GM21526 (cell line): ENCODE data around the gene NXPH1.

Source experiments
- ATAC-seq: cut with Tn5 transposase; IDR thresholded peaks from one replicate; pipeline ENCODE4 v1.9.1; 2021; ENCODE audit warnings: moderate library complexity; ENCODE audit not compliant: unreplicated experiment, low FRiP score

NXPH1 gene

DNA sequence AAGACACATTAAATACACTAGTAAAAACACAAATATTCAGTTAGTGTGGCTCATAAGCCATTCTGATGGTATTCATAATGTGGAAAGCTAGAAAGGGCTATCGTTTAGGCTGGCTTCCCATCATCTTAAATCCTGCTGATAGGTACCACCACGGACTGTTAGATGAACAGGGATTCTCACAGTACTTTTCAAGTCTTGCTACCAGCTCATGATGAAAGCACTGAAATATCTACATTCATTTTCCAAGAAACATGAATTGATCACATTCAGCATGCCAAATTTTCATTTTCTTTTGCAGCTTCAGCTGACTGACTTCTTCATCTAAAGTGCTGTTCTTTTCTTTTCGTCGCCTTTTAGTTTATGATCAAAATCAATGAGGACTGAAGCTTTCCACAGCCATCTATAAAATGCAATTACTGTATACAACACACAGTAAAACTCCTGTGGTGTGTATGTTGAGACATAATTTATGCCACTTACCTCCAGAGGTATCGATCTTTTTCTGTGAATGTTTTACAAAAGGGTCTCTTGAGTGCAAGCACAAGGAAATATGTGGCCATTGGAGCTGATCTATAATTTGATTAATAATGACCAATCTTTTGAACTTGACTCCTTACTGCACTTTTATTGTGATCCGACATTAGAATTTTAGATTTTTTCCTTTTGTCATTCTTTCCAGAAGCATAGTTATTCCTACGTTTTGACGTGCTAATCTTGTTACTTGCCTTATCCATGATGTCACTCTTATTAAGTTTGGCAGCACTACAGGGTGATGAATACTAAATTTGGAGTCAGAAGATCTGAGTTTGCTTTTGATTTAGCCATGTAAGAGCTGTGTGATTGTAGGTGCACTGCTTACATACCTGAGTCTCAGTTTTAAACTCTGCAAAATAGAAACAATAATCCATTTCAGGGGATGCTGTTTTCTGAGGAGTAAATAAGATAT is 58.4 kb downstream of the NXPH1 start:
- no peak for ATAC-seq

DNA sequence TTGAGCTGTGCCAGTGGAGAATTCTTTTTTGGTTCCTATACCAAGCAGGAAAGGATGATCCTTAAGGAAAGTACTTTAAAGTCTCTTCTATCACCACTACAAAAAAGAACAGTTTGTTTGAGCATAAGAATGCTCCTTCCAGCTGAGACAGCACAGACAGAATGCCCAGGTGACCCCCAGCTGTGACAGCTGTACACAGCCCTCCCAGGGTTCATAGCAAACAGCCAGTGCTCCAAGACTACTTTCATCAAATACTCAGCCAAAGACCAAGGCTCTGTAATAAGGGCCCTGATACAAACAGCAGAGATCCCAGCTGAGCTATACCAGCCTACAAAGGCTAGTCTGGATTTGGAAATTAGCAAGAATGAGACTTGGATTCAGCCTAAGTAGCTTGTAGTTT is 65.7 kb downstream of the NXPH1 start:
- ATAC-seq, result no peak

DNA sequence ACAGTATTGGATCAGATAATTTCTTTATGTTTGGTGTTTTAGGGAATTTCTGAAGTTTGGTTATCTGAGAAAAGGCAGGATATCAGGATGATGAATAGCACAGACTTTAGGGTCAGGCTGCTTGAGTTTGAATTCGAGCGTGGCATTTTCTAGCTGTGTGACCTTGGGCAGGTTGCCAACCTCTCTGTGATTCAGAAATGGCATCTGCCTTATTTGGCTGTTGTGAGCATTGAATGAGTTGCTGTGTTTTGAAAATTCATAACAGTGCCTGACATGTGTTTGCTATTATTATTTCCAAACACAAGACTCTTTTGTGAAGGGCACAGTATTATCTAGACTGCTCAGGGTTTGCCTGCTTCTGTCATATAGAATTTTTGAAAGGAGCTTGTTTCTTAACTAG is 66.9 kb downstream of the NXPH1 start:
- ATAC-seq, result no peak

DNA sequence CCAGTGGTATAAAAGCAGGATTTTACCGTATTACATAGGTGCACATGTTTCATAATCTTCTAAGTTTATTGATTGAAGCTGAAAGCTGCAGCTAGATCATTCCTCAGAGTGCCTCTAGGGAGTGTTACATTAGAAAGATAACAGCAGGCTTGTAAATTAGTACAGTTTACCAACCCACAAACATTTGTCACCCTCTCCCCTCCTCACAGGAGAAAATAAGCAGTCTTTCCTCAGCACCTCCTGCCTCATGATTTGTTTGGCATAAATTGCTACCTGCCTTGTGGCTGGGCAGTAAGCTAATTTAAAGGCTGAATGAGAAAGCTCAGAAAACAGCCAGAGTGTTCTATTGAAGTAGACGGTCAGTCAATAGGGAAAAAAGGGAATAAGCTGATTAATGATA is 74.2 kb downstream of the NXPH1 start:
- ATAC-seq, result no peak

DNA sequence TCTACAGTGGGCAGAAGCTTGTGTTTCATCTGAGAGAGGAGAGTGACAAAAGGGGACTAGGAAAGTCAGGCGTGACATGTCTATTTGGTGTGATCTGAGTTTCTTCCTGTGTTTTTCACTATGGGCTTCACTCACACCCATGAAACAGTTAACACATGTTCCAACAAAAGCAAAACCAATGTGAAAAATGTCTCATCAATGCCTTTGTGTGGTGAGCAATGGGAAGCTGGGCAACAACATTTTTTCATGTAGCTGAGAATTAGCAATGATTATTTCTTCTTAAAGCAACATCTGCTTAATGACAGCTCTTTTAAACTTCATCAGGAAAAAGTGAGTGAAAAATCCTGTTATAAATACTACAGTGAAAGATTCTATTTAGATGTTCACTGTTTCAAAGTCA is 76.2 kb downstream of the NXPH1 start:
- no peak for ATAC-seq

DNA sequence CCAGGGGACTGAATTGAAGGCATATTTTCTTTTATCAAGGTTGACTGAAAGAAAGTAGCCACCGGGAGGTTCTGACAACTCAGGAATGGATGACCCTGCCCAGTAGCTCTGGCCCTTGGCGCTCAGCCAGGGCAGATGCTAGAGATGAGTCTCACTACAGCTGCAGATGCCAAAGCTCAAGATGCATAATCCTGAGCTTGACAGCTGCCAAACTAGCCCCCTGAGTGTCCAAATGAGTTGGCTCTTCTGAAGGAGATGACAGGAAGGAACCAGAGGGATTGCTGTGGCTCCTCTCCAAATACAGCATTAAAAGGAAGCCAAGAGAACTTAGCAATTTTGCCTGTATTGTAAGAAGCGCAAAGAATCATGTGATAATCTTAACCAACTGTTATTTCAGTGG is 78.4 kb downstream of the NXPH1 start:
- no peak for ATAC-seq

DNA sequence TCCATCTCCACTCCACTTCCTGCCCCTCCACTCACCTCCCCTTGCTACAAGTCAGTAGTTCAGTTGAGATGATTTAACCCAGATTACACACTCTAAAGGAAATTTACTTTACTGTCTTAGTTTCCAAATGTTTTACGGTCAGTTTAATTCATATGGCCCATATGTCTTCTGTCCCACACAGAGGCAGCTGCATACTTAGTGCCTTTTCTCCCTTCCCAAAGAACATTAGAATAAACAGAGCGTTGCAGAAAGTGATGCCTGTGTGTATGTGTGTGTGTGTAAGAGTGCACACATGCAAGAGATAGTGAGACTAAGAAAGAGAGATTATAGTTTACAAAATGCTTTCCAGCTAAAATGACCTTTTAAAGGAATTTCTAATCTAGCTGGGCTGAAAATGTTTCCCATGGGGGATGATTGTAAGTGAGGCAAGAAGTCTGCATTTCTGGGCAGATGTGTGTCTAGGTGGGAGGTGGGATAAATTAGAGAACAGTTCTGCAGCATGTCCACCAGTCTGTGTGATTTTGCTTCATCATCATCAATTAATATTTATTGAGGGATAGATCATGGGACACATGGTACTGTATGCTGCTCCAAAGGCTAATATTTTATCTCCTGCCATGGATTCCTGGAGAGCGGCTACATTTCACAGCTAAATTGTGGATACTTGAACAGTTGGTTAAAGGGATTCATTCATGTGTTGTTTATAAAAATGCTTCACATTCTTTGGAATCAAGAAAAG is 81.5 kb downstream of the NXPH1 start:
- no peak for ATAC-seq

DNA sequence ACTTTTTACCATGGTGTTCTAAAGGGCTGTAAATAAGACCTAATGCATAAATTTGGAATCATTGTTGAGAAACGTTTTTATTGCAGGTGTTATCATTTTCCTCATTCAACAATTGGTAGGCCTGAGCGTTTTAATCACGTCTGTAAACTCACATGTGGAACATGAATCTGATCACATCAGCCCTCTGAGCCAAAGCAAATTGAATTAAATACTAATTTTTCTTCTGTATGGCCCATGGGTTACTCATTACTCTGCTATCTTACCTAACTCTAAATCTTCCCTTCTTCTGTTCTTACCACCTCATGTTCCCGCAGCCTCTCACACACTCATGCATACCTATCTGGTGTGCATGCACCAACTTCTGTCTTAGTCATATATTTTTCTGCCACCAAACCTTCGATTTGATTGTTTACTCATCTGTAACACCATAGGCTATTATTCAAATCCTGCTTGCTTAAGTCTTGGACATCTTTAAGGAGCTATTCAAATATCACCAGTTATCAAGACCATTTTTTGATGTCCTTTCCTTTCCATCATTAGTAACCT is 82.3 kb downstream of the NXPH1 start:
- ATAC-seq, result no peak

DNA sequence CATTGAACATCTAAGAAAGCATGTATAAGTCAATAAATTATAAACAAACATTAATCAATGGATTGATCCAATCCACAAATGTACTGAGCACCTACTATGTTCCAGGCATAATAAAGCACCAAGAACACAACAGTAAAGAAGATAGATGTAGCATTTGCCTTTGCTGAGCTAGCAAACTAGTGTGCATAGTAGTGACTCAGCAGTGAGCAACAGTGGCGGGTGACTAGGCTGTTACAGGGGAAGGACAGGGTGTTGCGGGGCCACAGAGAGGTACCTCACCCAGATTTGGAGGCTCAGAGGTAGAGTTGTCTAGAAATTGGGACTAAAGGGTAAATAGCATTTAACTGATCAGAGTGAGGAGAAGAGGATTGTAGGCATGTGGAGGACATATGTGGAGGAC is 83.6 kb downstream of the NXPH1 start:
- ATAC-seq, result no peak

DNA sequence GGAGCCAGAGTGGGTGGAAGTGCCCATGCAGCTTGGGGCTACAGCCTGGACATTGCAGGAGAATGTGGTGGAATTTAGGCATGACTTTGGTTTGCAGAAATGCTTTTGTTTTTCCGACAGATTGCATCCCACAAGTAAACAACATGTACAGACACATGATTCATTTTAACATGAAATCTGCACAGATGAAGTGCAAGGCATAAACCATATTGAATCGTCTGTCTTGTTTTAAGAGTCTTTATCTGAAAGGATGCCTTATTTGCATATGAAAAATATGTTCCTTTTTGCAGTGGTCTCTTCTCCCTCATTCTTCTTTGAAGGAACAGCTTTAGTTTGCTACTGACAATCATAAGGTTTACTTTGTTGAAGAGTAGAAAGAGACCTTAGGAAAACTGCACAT is 94.9 kb downstream of the NXPH1 start:
- ATAC-seq, result no peak

DNA sequence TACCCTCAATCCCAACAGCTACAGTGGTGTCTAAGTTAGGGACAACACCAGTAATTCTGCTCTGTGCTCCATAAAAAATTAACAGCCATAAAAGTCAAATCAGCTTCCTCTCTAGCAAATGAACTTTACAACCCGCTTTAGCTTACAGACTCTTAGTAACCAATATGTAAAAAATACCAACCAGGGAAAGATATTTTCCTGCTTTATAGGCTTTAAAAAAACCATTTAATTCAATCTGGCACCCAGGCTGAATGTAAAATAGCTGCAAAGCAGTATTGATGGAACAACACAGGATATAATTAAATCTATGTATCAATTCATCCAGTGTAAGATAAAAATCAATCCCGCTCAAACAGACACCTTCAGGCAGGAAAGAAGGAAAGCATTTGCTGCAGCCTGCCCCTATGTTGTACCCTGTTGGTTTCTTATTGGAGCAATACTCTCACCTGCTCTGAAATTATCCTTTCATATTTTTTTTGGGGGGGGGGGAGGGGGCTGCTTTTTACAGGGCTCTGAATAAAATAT is 98.6 kb downstream of the NXPH1 start:
- ATAC-seq, result no peak

DNA sequence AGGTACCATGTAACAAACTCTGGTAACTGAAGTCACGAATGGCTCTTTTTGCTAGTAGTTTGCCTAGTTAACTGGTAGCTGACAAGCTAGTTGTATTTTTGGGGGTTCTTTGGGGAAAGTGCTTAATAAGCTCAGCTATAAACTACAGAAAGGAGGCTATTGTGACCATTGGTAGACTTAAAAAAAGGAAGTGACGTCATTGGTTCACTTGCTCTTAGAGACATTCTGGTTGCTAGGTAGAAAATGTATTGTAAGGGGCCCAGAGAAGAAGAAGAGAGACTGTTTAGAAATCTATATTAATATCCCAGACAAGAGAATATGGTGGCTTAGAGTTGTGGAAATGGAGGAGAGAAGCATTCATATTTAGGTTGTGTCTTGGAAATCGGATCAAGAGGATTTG is 103.0 kb downstream of the NXPH1 start:
- peak; percentile 85 for ATAC-seq

DNA sequence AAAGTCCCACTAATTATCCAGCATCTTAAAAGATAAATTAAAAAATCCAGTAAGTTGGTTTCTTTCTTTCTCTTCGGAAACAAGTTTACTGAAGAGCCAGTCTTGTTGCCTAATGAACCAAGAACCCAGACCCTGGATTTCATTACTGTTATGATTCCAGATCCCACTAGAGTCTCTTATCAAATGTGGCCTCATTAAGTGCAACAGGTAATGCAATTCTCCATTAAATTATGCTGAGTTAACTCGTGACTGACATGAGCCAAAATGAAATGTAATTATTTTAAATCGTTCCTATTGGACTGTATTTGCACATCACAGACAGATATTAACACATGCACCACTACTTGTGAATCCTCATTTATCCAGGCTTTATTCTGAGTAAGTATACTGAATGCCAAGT is 115.6 kb downstream of the NXPH1 start:
- ATAC-seq, result no peak

DNA sequence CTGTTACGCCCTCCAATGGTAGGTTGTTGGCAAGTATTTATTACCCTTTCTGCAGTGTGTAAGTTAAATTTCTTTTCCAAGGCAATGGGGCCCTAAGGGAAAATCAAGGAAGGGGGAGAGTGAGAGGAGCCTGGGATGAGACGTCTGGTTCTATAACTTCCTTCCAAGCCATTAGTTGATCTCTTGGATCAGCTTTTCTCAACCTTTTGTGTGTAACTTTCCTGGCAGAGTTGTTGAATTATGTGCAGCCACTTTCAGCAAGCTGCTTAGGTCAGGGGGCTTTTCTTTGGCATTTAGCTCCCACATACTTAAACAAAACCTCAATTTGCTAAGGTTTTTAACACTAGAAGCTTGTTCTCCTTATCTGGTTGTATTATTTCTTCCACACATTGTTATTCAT is 127.1 kb downstream of the NXPH1 start:
- no peak for ATAC-seq

DNA sequence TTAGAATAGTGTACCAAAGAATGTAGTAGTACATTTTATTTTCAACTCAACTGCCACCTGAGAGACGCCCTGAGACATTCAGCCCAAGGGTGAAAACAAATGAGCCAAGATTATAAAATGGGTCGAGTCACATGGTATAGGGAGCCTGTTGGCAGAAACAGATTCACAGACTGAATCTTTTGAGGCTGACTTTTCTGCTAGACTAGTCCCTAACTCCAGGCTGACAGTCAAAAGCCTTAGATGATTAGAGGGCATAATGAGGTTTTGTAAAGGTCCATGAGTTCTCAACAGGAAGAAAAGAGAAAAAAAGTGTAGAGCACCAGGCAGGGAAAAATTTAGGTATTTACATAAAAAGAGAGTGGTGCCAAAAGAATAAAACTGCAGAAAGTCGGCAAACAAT is 128.0 kb downstream of the NXPH1 start:
- ATAC-seq, result no peak

DNA sequence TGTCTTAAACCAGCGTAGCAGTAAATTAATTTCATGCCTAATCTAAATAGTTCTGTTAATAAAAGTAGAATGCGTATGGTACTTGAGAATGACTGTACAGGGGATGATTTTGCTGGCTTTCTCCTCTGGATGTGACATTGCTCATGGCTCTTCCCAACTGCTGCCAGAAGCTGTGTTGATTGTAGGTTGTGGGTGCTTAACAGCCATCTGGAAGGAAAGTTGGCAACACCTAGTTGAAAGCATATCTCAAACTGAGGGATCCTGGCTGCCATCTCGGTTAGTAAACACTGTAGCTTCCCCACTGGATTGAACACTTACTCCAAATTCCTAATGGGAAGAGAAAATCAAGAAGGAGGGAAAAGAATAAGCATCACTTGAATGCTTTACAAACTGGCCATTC is 130.9 kb downstream of the NXPH1 start:
- no peak for ATAC-seq

DNA sequence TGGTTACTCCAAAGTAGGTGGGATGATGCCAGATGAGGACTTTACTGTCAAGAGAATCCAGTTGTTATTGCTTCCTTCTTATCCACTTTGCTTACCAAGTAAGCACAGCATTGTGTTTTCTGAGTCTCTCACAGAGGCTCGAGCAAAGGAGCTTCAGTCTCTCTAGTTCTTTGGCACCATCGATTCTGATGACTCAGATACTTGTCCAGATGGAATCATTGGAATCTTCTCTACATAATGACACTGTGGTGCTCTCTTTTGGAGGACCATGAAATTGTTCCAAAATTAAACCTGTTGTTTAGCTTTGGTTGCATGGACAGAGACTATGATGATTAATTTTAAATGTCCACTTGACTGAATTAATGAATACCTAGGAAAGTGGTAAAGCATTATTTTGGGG is 132.6 kb downstream of the NXPH1 start:
- ATAC-seq, result no peak

DNA sequence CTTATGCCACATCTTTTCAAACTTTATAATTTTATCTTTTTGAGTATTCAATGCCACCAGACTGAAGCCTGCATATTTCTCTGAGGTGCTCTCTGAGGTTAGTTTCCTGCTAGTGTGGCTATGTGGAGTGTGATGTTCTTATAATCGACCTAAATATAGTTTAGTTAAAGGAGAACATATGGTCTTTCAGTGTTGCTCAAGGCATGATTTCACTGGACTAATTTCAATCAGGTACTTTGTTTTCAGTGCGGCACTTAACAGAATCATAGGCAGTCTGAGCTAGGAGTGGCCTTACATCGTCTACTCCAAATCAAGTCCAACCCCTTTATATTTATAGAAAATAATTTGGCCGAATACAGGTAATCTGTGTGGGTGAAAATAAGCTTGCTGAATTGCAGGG is 134.2 kb downstream of the NXPH1 start:
- no peak for ATAC-seq

DNA sequence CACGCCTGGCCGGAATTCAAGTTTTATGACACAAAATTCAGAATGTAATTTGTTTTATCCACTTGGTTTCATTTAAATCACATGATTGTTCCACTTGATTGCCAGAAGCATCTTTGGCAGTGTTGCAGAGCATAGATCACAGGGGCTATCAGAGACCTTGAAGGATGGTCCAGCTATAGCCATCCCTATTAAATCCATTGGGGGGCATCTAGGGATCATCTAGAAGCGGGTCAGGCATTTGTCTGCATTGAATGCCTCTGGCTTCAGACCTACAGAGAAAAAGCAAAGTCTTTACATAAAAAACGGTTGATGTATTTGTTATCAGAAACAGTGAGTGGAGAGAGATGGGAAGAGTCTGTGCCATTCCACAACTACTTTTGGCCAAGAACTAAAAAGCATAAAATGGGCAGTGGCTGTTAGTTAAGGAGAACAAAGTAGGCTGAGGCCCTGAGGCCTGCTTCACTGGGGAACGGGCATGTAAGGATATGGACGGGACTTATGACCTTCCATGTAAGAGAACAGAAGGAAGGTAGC is 146.3 kb downstream of the NXPH1 start:
- no peak for ATAC-seq

DNA sequence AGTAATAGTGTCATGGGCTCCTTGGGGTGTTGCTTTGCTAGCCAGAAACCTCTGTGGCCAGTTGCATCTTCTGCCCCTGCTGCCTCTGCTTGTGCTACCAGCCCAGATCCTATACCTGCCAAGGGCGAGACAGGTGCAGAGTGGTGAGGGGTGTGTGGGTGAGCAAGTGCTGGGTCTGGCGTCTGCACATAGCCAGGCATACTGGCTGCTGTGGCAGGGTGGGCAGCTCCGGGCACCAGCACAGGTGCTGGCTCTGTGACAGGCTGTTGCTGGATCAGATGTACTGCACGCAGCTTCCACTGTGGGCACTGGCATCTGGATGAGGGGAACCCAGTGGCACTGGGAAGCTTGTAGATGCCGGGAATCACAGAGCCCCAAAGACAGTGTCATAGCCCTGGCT is 148.4 kb downstream of the NXPH1 start:
- no peak for ATAC-seq

DNA sequence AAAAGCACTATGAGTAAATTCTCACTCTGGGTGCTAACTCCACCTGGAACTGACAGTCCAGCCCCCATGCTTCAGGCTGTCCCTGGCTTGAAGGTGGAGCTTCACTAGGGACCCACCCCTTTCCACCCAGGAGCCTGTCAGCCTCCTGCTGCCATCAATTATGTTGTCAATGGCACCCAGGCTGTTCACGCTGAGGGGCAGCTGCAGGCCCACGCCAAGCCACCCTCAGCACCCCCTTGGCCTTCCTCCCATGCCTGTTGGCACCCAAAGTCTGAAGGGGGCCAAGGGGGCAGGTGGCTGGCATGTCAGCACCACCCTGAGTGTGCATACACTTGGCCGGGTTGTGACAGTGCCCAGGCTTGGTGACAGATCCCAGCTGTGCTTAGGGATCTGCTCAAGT is 149.3 kb downstream of the NXPH1 start:
- no peak for ATAC-seq
